Activated CD8-positive, alpha-beta memory T cell treated with anti-CD3 and anti-CD28 coated beads, Interleukin-2, amount 50 U/mL, for 24 hours (primary cell): ENCODE data around the gene PRH1.

ENCODE experiments used
- DNase-seq: peaks from one replicate; pipeline ENCODE4 v3.0.0-alpha.2; 2020; ENCODE audit errors: extremely low read depth

The PRH1 gene

GRCh38 chr12:10884086-10884725 is at the start of gene PRH1:
Gene PRH1, minus strand, starts transcription at chr12:10884255. Its CDS starts 38 bp downstream, at chr12:10884217.
- DNase-seq: no peak

- no peak for DNase-seq
These were observed 44.8 kb upstream of the PRH1 start, which contains the start of gene PRH2 for GRCh38 chr12:10928746-10929286. Gene PRH2, plus strand, starts transcription at chr12:10929236. Its CDS starts 38 bp downstream, at chr12:10929274.

DNA sequence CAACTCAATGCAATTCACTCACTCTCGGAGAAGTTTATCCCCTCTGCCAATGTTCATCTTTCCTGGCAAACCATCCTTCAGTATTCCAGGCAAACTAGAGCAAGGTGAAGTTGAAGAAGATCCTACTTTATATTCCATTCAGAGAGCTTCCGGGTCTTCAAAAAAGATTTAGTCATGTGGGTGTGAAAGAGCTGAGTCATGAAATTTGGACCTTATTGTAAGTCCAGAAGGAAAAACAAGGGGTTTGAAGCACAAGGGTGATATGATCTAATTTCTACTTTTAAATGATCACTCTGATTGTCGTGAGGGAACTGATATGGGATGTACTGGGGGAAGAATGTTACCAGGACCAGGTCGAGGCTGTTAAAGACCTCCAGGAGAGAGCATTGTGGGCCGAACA is 42.2 kb upstream of the PRH1 start:
- DNase-seq: no peak

GRCh38 chr12:10919809-10920208 is 35.8 kb upstream of the PRH1 start:
- no peak for DNase-seq

- no peak for DNase-seq
These were observed 26.3 kb upstream of the PRH1 start for GRCh38 chr12:10910380-10910779.

GRCh38 chr12:10909462-10909861 is 25.4 kb upstream of the PRH1 start, which contains the start of gene TAS2R13:
Gene TAS2R13, minus strand, starts transcription at chr12:10909562. Its CDS starts 264 bp downstream, at chr12:10909298.
- DNase-seq: no peak

GRCh38 chr12:10904686-10905085 is 20.6 kb upstream of the PRH1 start:
- DNase-seq: no peak

DNA sequence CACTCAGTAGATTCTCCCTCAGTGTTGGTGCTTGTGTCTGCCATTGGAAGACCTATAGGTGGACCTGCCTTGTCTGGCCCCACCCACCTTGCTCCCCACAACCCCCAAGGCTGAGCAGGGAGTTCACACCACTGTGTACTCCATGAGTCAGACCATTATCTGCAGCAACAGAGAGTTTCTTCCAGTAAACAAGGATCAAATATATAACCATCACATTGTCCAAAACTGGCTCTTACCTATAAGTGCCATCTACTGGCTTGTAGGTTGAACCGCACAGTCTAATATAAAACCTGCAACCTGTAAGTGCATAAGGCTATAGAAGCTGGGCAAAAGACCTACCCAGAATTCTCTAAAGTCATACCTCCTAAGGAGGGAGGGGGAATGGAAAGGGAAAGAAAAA is 17.4 kb upstream of the PRH1 start:
- no peak for DNase-seq

DNA sequence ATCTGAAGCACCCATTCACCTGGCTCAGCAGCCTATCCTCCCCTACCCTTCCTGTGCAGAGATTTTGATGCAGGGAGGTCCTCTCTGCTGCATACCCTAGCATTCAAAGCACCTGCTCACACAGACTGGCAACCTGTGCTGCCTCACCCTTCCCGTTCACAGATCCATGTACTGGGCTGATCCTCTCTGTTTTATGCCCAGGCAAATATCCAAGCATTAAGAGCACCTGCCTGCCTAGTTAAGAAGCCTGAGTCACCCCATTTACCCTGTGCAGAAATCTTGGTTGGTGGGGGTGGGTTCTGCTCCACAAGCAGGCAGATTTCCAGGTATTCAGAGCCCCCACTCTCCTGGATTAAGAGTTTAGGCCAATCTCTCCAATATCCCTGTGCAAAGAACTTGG is 16.9 kb upstream of the PRH1 start:
- no peak for DNase-seq

DNA sequence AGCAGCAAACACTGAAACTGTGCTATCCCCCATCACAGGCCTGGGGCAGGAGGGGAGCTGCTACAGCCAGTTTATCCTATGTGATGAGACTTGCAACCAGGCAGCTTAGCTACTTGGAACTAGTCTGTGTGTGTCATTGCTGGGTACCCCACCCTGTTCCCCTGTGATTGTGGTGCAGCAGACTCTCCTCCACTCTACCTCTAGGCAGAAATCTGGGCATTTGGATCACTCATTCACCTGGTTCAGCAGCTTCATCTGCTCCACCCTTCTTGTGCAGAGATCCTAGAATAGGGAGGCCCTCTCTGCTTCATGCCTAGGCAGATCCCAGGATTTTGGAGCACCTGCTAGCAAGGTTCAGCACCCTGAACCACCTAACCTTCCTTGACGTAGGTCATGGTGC is 16.5 kb upstream of the PRH1 start:
- DNase-seq: no peak

DNA sequence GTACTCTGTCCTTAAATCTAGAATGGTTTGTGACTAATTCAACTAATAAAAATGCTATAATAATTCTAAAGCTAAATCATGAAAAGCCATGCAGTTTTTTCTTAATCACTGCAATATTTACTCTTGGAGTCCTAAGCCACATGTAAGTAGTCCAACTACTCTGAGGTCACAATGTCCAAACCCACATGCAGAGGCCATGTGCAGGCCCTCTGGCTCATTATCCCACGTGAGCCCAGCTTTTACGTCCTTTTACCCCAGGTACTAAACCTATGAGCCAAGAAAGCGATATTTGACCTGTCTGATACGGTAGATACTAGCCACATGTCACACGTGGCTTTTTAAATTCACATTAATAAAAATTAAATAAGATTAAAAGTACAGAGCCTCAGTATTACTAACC is 12.8 kb upstream of the PRH1 start:
- DNase-seq: no peak

GRCh38 chr12:10891937-10892336 is 7.9 kb upstream of the PRH1 start:
- DNase-seq: no peak

- no peak for DNase-seq
These were observed 5.2 kb upstream of the PRH1 start for GRCh38 chr12:10889226-10889625.

DNA sequence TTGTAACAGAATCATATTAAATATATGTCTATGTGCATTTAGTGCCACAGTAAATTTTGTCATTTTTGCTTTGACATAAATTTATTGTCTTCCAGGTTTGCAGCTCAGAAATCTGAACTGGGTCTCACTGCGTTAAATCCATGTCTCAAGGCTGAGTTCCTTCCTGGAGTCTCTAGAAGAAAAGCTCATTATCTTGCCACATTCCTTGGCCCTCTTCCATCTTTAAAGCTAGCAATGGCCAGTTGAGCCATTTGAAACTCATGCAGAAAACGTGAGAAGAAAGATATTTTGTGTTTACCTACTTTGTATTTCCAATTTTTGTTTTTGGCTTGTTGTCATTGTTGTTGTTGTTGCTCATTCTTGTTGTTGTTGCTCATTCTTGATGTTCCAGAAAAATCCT is 10.7 kb downstream of the PRH1 start:
- no peak for DNase-seq

GRCh38 chr12:10867381-10867780 is 16.7 kb downstream of the PRH1 start:
- no peak for DNase-seq

DNA sequence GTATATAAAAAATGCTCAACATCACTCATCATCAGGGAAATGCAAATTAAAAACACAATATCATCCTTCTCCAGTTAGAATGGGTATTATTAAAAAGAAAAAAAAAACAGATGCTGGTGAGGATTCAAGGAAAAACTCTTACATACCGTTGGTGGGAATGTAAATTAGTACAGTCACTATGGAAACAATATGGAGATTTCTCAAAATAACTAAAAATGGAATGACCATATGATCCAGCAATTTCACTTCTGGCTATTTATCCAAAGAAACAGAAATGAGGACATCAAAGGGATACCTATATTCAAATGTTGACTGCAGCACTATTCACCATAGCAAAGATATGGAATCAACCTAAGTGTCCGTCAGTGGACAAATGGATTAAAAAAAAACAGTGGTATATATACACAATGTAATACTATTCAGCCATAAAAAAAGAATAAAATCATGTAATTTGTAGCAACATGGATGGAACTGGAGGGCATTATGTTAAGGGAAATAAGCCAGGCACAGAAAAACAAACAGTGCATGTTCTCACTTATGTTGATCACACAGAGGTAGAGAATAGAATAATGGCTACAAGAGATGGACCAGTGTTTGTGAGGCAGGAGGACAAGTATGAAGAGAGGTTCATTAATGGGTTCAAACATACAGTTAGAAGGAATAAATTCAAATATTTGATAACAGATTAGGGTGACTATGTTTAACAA is 20.4 kb downstream of the PRH1 start:
- DNase-seq: no peak

GRCh38 chr12:10861366-10861765 is 22.7 kb downstream of the PRH1 start:
- DNase-seq: no peak

DNA sequence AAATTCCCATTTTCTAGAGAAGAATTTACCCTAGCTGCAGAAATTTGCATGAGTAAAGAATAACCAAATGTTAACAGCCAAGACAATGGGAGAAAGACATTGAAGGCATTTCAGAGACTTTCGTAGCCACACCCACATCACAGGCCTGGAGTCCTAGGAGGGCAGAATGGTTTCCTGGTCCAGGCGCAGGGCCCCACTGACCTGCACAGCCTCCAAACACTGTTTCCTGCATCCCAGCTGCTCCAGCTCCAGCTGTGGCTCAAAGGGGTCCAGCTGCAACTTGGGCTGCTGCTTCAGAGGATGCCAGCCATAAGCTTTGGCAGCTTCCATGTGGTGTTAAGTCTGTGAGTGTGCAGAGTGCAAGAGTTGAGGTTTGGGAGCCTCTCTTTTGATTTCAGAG is 28.2 kb downstream of the PRH1 start:
- DNase-seq: no peak

- DNase-seq: no peak
These were observed 30.3 kb downstream of the PRH1 start for GRCh38 chr12:10853776-10854175.

- no peak for DNase-seq
These were observed 32.7 kb downstream of the PRH1 start for GRCh38 chr12:10851243-10851858.

GRCh38 chr12:10849425-10849878 is 34.6 kb downstream of the PRH1 start, which contains the start of gene PRR4:
Gene PRR4, minus strand, starts transcription at chr12:10849475. Its CDS starts 38 bp downstream, at chr12:10849437.
- DNase-seq: no peak

- DNase-seq: no peak
These were observed 36.3 kb downstream of the PRH1 start for GRCh38 chr12:10847744-10848143.
